ENCODE results near the gene APOC3.

The APOC3 gene
- long read RNA-seq = 0 reads

GRCh38 chr11:116829525-116830183 lies at the start of gene APOC3:
Gene APOC3 (plus strand): TSS chr11:116829907. CDS start chr11:116830583, 676 bp downstream.
- Histone ChIP-seq H3K27me3 (ENCODE audit: insufficient read depth, poor library complexity, severe bottlenecking) (no peaks in the 10 kb centered on the region), H3K27ac (replicated peaks) (no peak within 1 kb of the TSS), H3K4me3 (replicated peaks; ENCODE audit: insufficient read depth, low read length) (no peak within 1 kb of the TSS)
- no peak for TF ChIP-seq SPI1 (IDR thresholded peaks at IDR 0.05; ENCODE audit: borderline replicate concordance, low read depth)
- TF ChIP-seq GABPA (IDR thresholded peaks at IDR 0.05; ENCODE audit: low read depth) = no peak
- no peak for TF ChIP-seq POLR2AphosphoS5 (IDR thresholded peaks at IDR 0.05; ENCODE audit: low read depth)
- TF ChIP-seq CTCF (IDR thresholded peaks at IDR 0.05; ENCODE audit: insufficient read depth, low read length) = no peak
- TF ChIP-seq REST (IDR thresholded peaks at IDR 0.05; ENCODE audit: insufficient replicate concordance, low read depth) = no peak
- DNase-seq (ENCODE audit: low read depth in 1 of 2, low spot score in 1 of 2) = no peak

- no peak for DNase-seq (ENCODE audit: low read depth in 1 of 2, low spot score in 1 of 2)
- TF ChIP-seq POLR2AphosphoS5 (IDR thresholded peaks at IDR 0.05; ENCODE audit: low read depth) (no peak), SPI1 (IDR thresholded peaks at IDR 0.05; ENCODE audit: borderline replicate concordance, low read depth) (no peak), CTCF (IDR thresholded peaks at IDR 0.05; ENCODE audit: insufficient read depth, low read length) (no peak), GABPA (IDR thresholded peaks at IDR 0.05; ENCODE audit: low read depth) (no peak), REST (IDR thresholded peaks at IDR 0.05; ENCODE audit: insufficient replicate concordance, low read depth) (no peak)
- H3K27ac ChIP-seq (replicated peaks) = no peak overlapping the region
- no peaks in the 10 kb centered on the region for H3K27me3 ChIP-seq (ENCODE audit: insufficient read depth, poor library complexity, severe bottlenecking)
- no peak overlapping the region for H3K4me3 ChIP-seq (replicated peaks; ENCODE audit: insufficient read depth, low read length)
These were observed 47.0 kb upstream of the APOC3 start for GRCh38 chr11:116782728-116783127.

GRCh38 chr11:116786326-116786725 lies 43.4 kb upstream of the APOC3 start:
- no peak for TF ChIP-seq SPI1 (IDR thresholded peaks at IDR 0.05; ENCODE audit: borderline replicate concordance, low read depth)
- TF ChIP-seq REST (IDR thresholded peaks at IDR 0.05; ENCODE audit: insufficient replicate concordance, low read depth) = no peak
- TF ChIP-seq CTCF (IDR thresholded peaks at IDR 0.05; ENCODE audit: insufficient read depth, low read length) = no peak
- TF ChIP-seq GABPA (IDR thresholded peaks at IDR 0.05; ENCODE audit: low read depth) = no peak
- TF ChIP-seq POLR2AphosphoS5 (IDR thresholded peaks at IDR 0.05; ENCODE audit: low read depth) = no peak
- H3K27ac ChIP-seq (replicated peaks) = no peak overlapping the region
- H3K27me3 ChIP-seq (ENCODE audit: insufficient read depth, poor library complexity, severe bottlenecking) = no peaks in the 10 kb centered on the region
- H3K4me3 ChIP-seq (replicated peaks; ENCODE audit: insufficient read depth, low read length) = no peak overlapping the region
- no peak for DNase-seq (ENCODE audit: low read depth in 1 of 2, low spot score in 1 of 2)
